ENCODE data around the gene GNPDA2.

Gene GNPDA2

GRCh38 chr4:44661940-44662622 is 64.3 kb downstream of the GNPDA2 start:
- no peak overlapping the region for H3K4me3 ChIP-seq (ENCODE audit: low read depth, low read length)
- no peak for DNase-seq (ENCODE audit: low read depth, low spot score)
- in situ Hi-C loops (cut with HindIII; ENCODE audit: low sequenced_read_pairs), result no loop called here
- no peak for TF ChIP-seq CTCF (IDR thresholded peaks at IDR 0.05; ENCODE audit: low read depth, low read length)

GRCh38 chr4:44660396-44660795 is 66.0 kb downstream of the GNPDA2 start:
- in situ Hi-C loops (cut with HindIII; ENCODE audit: low sequenced_read_pairs), result no loop called here
- TF ChIP-seq CTCF (IDR thresholded peaks at IDR 0.05; ENCODE audit: low read depth, low read length), result no peak
- DNase-seq (ENCODE audit: low read depth, low spot score), result no peak
- H3K4me3 ChIP-seq (ENCODE audit: low read depth, low read length), result no peak overlapping the region

GRCh38 chr4:44652002-44652401 is 74.4 kb downstream of the GNPDA2 start:
- in situ Hi-C loops (cut with HindIII; ENCODE audit: low sequenced_read_pairs), result no loop called here
- no peak for DNase-seq (ENCODE audit: low read depth, low spot score)
- TF ChIP-seq CTCF (IDR thresholded peaks at IDR 0.05; ENCODE audit: low read depth, low read length), result no peak
- no peak overlapping the region for H3K4me3 ChIP-seq (ENCODE audit: low read depth, low read length)
